HTR-8/SVneo (cell line): ENCODE results near the gene MAPKAPK3.

Experiments used
- DNase-seq: peaks from one replicate; pipeline ENCODE4 v3.0.0; 2011; ENCODE audit warnings: low spot score, mixed read lengths; ENCODE audit not compliant: insufficient read length
- FAIRE-seq: peaks from 2 replicates; lab custom pipeline; 2011; peaks lifted over from hg19 to GRCh38; lab: Jason Lieb, UNC

MAPKAPK3 gene

GRCh38 chr3:50586763-50587070 is 30.2 kb upstream of the MAPKAPK3 start:
- DNase-seq, result no peak
- FAIRE-seq, result no peak

GRCh38 chr3:50587373-50587772 is 29.6 kb upstream of the MAPKAPK3 start:
- DNase-seq (no peak), FAIRE-seq (no peak)

GRCh38 chr3:50587806-50588758 is 28.9 kb upstream of the MAPKAPK3 start:
- DNase-seq (no peak), FAIRE-seq (no peak)

- FAIRE-seq, result no peak
- DNase-seq, result no peak
Measured at GRCh38 chr3:50588759-50589433, 28.1 kb upstream of the MAPKAPK3 start.

- no peak for FAIRE-seq
- DNase-seq, result no peak
Measured at GRCh38 chr3:50591196-50591741, 25.7 kb upstream of the MAPKAPK3 start.

- DNase-seq, result no peak
- FAIRE-seq, result no peak
Measured at GRCh38 chr3:50592568-50592967, 24.4 kb upstream of the MAPKAPK3 start.

- DNase-seq, result no peak
- FAIRE-seq, result no peak
Measured at GRCh38 chr3:50594253-50594785, 22.6 kb upstream of the MAPKAPK3 start.

- no peak for FAIRE-seq
- no peak for DNase-seq
Measured at GRCh38 chr3:50599115-50599715, 17.7 kb upstream of the MAPKAPK3 start.

GRCh38 chr3:50599716-50600118 is 17.2 kb upstream of the MAPKAPK3 start:
- peak; percentile 20 for FAIRE-seq
- DNase-seq, result no peak

GRCh38 chr3:50600141-50600753 is 16.7 kb upstream of the MAPKAPK3 start:
- no peak for DNase-seq
- no peak for FAIRE-seq

- DNase-seq (peak; percentile 24), FAIRE-seq (no peak)
Measured at GRCh38 chr3:50600841-50601591, 15.9 kb upstream of the MAPKAPK3 start.

GRCh38 chr3:50602595-50603191 is 14.3 kb upstream of the MAPKAPK3 start:
- DNase-seq, result no peak
- FAIRE-seq, result no peak

- no peak for DNase-seq
- no peak for FAIRE-seq
Measured at GRCh38 chr3:50603261-50604109, 13.5 kb upstream of the MAPKAPK3 start.

GRCh38 chr3:50604110-50604621 is 12.8 kb upstream of the MAPKAPK3 start:
- DNase-seq (no peak), FAIRE-seq (no peak)

- DNase-seq, result no peak
Measured at GRCh38 chr3:50604628-50605588, 12.0 kb upstream of the MAPKAPK3 start.

GRCh38 chr3:50605901-50606326 is 11.0 kb upstream of the MAPKAPK3 start:
- DNase-seq (no peak), FAIRE-seq (no peak)

More at GRCh38 chr3:50604628-50605588, 12.0 kb upstream of the MAPKAPK3 start:
- no peak for FAIRE-seq

GRCh38 chr3:50606596-50606995 is 10.4 kb upstream of the MAPKAPK3 start:
- DNase-seq (no peak), FAIRE-seq (no peak)
